GM12878 (cell line): ENCODE measurements around the gene AFAP1L2. TPM values are rescaled to one million over a fixed set of nuclear protein-coding genes. Genes with fewer than 3 reads are reported as not detected.

Source experiments
- ATAC-seq: fragments of 200-7000 bp; cut with Tn5 transposase; 3 replicates; pipeline ENCODE4 v1.9.1; 2020; ENCODE audit warnings: mild to moderate bottlenecking, moderate library complexity
- BruUV-seq: library from RNA; stranded (reverse); fragments of 400-500 nt; replicated peaks from 2 replicates; lab custom pipeline; 2021; lab: Mats Ljungman, UMichigan
- CTCF ChIA-PET: fragments of 300-600 bp; sonication (Branson Sonifier 250); formaldehyde crosslinking; extraction: SDS; loops from one replicate; lab custom pipeline; 2021; ENCODE audit warnings: inconsistent platforms; lab: Yijun Ruan, JAX
- POLR2A ChIA-PET: fragments of 350-600 bp; formaldehyde crosslinking; extraction: SDS; loops from one replicate; lab custom pipeline; 2021; ENCODE audit warnings: inconsistent platforms; lab: Charles Lee
- RAD21 ChIA-PET: fragments of 300-600 bp; sonication (Branson Sonifier 250); formaldehyde crosslinking; loops from one replicate; lab custom pipeline; 2023; ENCODE audit warnings: antibody characterized with exemption; ENCODE audit not compliant: unreplicated experiment; lab: Charles Lee
- SMC1A ChIA-PET: fragments of 300-600 bp; sonication (Branson Sonifier 250); formaldehyde crosslinking; loops from one replicate; lab custom pipeline; 2023; ENCODE audit not compliant: unreplicated experiment, uncharacterized antibody; lab: Charles Lee
- DNase-seq: peaks from one replicate; pipeline ENCODE4 v3.0.0-alpha.2; 2011; ENCODE audit warnings: low read depth, low spot score
- FAIRE-seq: peaks from 3 replicates; lab custom pipeline; 2011; peaks lifted over from hg19 to GRCh38; lab: Jason Lieb, UNC
- H2AFZ ChIP-seq: 2 replicates; pipeline ENCODE4 v1.6.0; 2011; ENCODE audit warnings: low read depth, low read length, control low read depth; ENCODE audit not compliant: control insufficient read depth
- H3K27ac ChIP-seq: 2 replicates; pipeline ENCODE4 v1.5.1; 2011; ENCODE audit warnings: control low read depth; ENCODE audit not compliant: control insufficient read depth, insufficient read depth
- H3K27me3 ChIP-seq, 2 experiments: replicated peaks in 1 of 2; 2 replicates each; pipeline versions ENCODE4 v1.6.0 to v1.6.1; 2011; ENCODE audit warnings: low read length in 1 of 2; ENCODE audit not compliant: control insufficient read depth in 2 of 2, insufficient read depth in 2 of 2
- H3K36me3 ChIP-seq, 2 experiments: 2 replicates each; pipeline ENCODE4 v1.5.1; 2011; ENCODE audit warnings: low read length in 1 of 2; ENCODE audit not compliant: control insufficient read depth in 2 of 2, insufficient read depth in 2 of 2
- H3K4me1 ChIP-seq: 2 replicates; pipeline ENCODE4 v1.6.1; 2011; ENCODE audit warnings: mild to moderate bottlenecking, low read length, moderate library complexity, mixed read lengths; ENCODE audit not compliant: control insufficient read depth, insufficient read depth
- H3K4me2 ChIP-seq: 2 replicates; pipeline ENCODE4 v1.6.0; 2011; ENCODE audit warnings: control low read depth; ENCODE audit not compliant: control insufficient read depth, insufficient read depth
- H3K4me3 ChIP-seq: fragments of 200-600 bp; sonication (generic); 2 replicates; pipeline ENCODE4 v1.5.1; 2016
- H3K79me2 ChIP-seq: 2 replicates; pipeline ENCODE4 v1.6.0; 2011; ENCODE audit warnings: low read length; ENCODE audit not compliant: control insufficient read depth, insufficient read depth
- H3K9ac ChIP-seq: 2 replicates; pipeline ENCODE4 v1.8.0; 2011; ENCODE audit warnings: low read length, control low read depth, mixed read lengths; ENCODE audit not compliant: control insufficient read depth, insufficient read depth
- H3K9me3 ChIP-seq: replicated peaks from 3 replicates; pipeline ENCODE4 v1.5.1; 2011; ENCODE audit warnings: mild to moderate bottlenecking, low read length; ENCODE audit not compliant: control insufficient read depth, insufficient read depth
- H4K20me1 ChIP-seq: 2 replicates; pipeline ENCODE4 v1.6.0; 2011; ENCODE audit not compliant: control insufficient read depth, insufficient read depth
- CTCF ChIP-seq, 3 experiments: IDR thresholded peaks in 2 of 3; conservative IDR thresholded peaks in 1 of 3; 2 replicates each; pipeline ENCODE4 v1.5.1; 2011; ENCODE audit warnings: low read depth in 3 of 3, low read length in 3 of 3, mild to moderate bottlenecking in 3 of 3, control low read depth in 2 of 3, moderate library complexity in 2 of 3, inconsistent platforms in 1 of 3, mixed read lengths in 1 of 3; ENCODE audit not compliant: control insufficient read depth in 2 of 3, insufficient read depth in 1 of 3; ENCODE audit errors: extremely low read depth in 1 of 3
- EGR1 ChIP-seq, 2 experiments: IDR thresholded peaks; 1 replicate in 1 of 2; 2 replicates in 1 of 2; pipeline ENCODE4 v1.6.1; 2011 to 2012; ENCODE audit warnings: low read depth in 2 of 2, low read length in 2 of 2, borderline replicate concordance in 1 of 2, mild to moderate bottlenecking in 1 of 2, moderate library complexity in 1 of 2
- MXI1 ChIP-seq: fragments of 150-350 bp; IDR thresholded peaks from 2 replicates; pipeline ENCODE4 v1.6.1; 2011; ENCODE audit warnings: low read depth, mild to moderate bottlenecking, inconsistent platforms, low read length, improper control_type of control experiment
- NBN ChIP-seq: fragments of 450-650 bp; IDR thresholded peaks from 2 replicates; pipeline ENCODE4 v1.6.1; 2016
- RUNX3 ChIP-seq: IDR thresholded peaks from 2 replicates; pipeline ENCODE4 v1.6.1; 2012; ENCODE audit warnings: low read length, inconsistent platforms
- SMARCA5 ChIP-seq: fragments of 450-650 bp; IDR thresholded peaks from 2 replicates; pipeline ENCODE4 v1.6.1; 2017; ENCODE audit warnings: mild to moderate bottlenecking
- ZNF592 ChIP-seq: fragments of 450-650 bp; IDR thresholded peaks from 2 replicates; pipeline ENCODE4 v1.6.1; 2017; ENCODE audit warnings: mild to moderate bottlenecking, moderate library complexity
- ZSCAN29 ChIP-seq: fragments of 450-650 bp; IDR thresholded peaks from 2 replicates; pipeline ENCODE4 v1.6.1; 2017; ENCODE audit warnings: mild to moderate bottlenecking, moderate library complexity
- WGBS: methylation state at CpG from one replicate; pipeline ENCODE4 v1.1.6; 2016; ENCODE audit warnings: low lambda C conversion rate; ENCODE audit not compliant: insufficient replicate concordance, insufficient coverage; ENCODE audit errors: missing lambda C conversion rate; 5-methylcytosine and 5-hydroxymethylcytosine counted together
- in situ Hi-C: fragments of 300-500 bp; cut with MboI; formaldehyde crosslinking; loops from 9 replicates; pipeline ENCODE4 v1.14.3; 2018; ENCODE audit warnings: mixed read lengths
- intact Hi-C: fragments of 100-400 bp; cut with micrococcal nuclease; formaldehyde crosslinking; loops from one replicate; pipeline ENCODE4 v1.14.2; 2022; ENCODE audit not compliant: unreplicated experiment
- polyA plus RNA-seq, 11 experiments: library from polyadenylated mRNA; depleted of rRNA in 4 of 11; unstranded in 6 of 11; stranded (reverse) in 5 of 11; fragments of >200 nt; fragmentation: Nextera tagmentation in 4 of 11; fragmentation: Illumina TruSeq in 1 of 11; extraction: Ambion mirVana in 4 of 11; extraction: Trizol in 1 of 11; gene quantifications; 1 replicate in 1 of 11; 2 replicates in 10 of 11; pipeline versions ENCODE4 v1.2.1 to v1.2.3, GENCODE V29; 2011 to 2016; ENCODE audit warnings: inconsistent platforms in 2 of 11, missing spikeins in 2 of 11, low read depth in 1 of 11
- total RNA-seq, 4 experiments: library from RNA; depleted of rRNA in 3 of 4; stranded (reverse); fragments of >200 nt in 3 of 4; fragmentation: Illumina TruSeq in 1 of 4; extraction: Trizol in 1 of 4; gene quantifications; 2 replicates each; pipeline versions ENCODE4 v1.2.1 to v1.2.3, GENCODE V29; 2013 to 2021

The AFAP1L2 gene
- total and polyA plus RNA-seq, 10 of the 15 experiments (the other 5 are each of a cell fraction or from before 2014, with no cell fraction given) = 0.03 to 4.0 (median 0.34) TPM

DNA sequence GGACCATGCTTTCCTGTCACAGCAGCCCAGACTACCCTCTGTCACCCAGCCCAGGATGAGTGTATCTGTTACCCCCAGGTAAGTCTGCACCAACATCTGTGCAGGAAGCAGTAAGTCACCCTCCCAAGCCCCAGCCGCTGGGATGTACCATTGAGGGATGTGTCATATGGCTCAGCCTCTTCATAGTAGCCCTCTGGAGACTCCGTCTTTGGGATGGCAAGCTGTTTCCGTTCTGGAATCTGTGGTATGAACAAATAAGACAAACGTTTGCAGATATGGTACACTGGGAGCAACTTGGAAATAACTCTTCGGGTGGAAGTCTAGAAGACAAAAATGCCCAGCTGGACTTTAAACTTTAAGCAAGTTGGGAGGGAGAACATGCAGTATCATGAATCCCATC is 81.3 kb downstream of the AFAP1L2 start:
- ChIA-PET POLR2A (no interaction called here), CTCF (interaction anchor here (1.4 kb wide), 1 partner anchor 19 kb away, joined by 6 read pairs; no protein-coding TSS in a partner anchor), SMC1A (interaction anchor here (1.2 to 1.6 kb wide), 3 partner anchors 14 to 19 kb away, joined by 3 to 4 read pairs (median 3); no protein-coding TSS in a partner anchor), RAD21 (interaction anchor here (1.2 kb wide), 1 partner anchor 20 kb away, joined by 5 read pairs; no protein-coding TSS in a partner anchor)
- H3K27ac ChIP-seq = no peak overlapping the region
- no peaks in the 10 kb centered on the region for H3K4me1 ChIP-seq
- H3K79me2 ChIP-seq = no peaks in the 10 kb centered on the region
- H2AFZ ChIP-seq = no peak overlapping the region
- FAIRE-seq = no peak
- DNase-seq = no peak
- intact Hi-C loops = no loop called here
- in situ Hi-C loops = loop anchor here (25.0 kb wide), 2 partner anchors 111 to 464 kb away; no protein-coding TSS in a partner anchor
- 37% methylated on average over 5 of the region's 5 CpGs for WGBS
- no peaks in the 10 kb centered on the region for H3K36me3 ChIP-seq
- H4K20me1 ChIP-seq = no peaks in the 10 kb centered on the region
- H3K9ac ChIP-seq = no peak overlapping the region
- BruUV-seq = no TSS peak
- no peak for TF ChIP-seq SMARCA5
- no peak for ATAC-seq
- peaks cover 0 to 2% of the 10 kb centered on the region in 2 experiments; a peak in 2 of 4 replicates for H3K27me3 ChIP-seq
- H3K4me3 ChIP-seq = no peak overlapping the region
- H3K9me3 ChIP-seq = no peaks in the 10 kb centered on the region
- H3K4me2 ChIP-seq = no peak overlapping the region

DNA sequence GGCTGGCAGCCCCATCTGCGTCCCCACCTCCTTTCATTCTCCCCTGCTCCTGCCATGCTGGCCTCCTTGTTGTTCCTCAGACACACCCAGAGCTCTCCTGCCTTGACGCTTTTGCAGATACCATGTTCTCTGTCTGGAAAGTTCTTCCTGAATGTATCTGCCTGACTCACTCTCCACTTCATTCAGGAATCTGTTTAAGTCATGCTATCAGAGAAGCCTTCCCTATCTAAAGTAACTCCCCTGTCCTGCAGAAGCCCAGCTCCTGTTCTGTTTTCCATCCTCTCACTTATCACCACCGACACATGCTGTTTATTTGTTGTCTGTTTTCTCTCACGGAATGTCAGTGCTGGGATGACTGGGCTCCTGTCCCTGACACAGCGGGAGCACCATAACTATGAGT is 82.0 kb downstream of the AFAP1L2 start:
- H2AFZ ChIP-seq = no peak overlapping the region
- peaks cover 0 to 2% of the 10 kb centered on the region in 2 experiments; a peak in 2 of 4 replicates for H3K27me3 ChIP-seq
- H4K20me1 ChIP-seq = no peaks in the 10 kb centered on the region
- in situ Hi-C loops (loop anchor here (25.0 kb wide), 2 partner anchors 110 to 465 kb away; no protein-coding TSS in a partner anchor), intact Hi-C loops (no loop called here)
- no TSS peak for BruUV-seq
- FAIRE-seq = no peak
- ATAC-seq = no peak
- no peaks in the 10 kb centered on the region for H3K79me2 ChIP-seq
- H3K9ac ChIP-seq = no peak overlapping the region
- ChIA-PET POLR2A (no interaction called here), CTCF (no interaction called here), SMC1A (interaction anchor here (1.6 kb wide), 1 partner anchor 18 kb away, joined by 4 read pairs; no protein-coding TSS in a partner anchor)
- no peaks in the 10 kb centered on the region for H3K36me3 ChIP-seq
- no peak overlapping the region for H3K4me2 ChIP-seq
- no peak for DNase-seq
- H3K4me3 ChIP-seq = no peak overlapping the region
- TF ChIP-seq ZNF592 = no peak
- TF ChIP-seq EGR1 (IDR thresholded peaks at IDR 0.05; ENCODE audit: borderline replicate concordance in 1 of 2, low read depth in 2 of 2, low read length in 2 of 2) = no peak
- no peak for TF ChIP-seq RUNX3
- TF ChIP-seq MXI1 = no peak
- no peak for TF ChIP-seq ZSCAN29
- no peak for TF ChIP-seq NBN
- no peak for TF ChIP-seq CTCF (IDR thresholded peaks at IDR 0.05 in 2 of 3, conservative IDR thresholded peaks at IDR 0.05 in 1 of 3; ENCODE audit: control insufficient read depth in 2 of 3, extremely low read depth in 1 of 3, insufficient read depth in 1 of 3, low read depth in 3 of 3, low read length in 3 of 3)
- TF ChIP-seq, all 136 proteins: peak for 0
- WGBS = 37% methylated on average over 5 of the region's 5 CpGs
- Histone ChIP-seq H3K9me3 (no peaks in the 10 kb centered on the region), H3K27ac (no peak overlapping the region), H3K4me1 (no peaks in the 10 kb centered on the region)
- RAD21 ChIA-PET = no interaction called here
